Measurements from ENCODE around the gene TOP2A.

TOP2A gene

DNA sequence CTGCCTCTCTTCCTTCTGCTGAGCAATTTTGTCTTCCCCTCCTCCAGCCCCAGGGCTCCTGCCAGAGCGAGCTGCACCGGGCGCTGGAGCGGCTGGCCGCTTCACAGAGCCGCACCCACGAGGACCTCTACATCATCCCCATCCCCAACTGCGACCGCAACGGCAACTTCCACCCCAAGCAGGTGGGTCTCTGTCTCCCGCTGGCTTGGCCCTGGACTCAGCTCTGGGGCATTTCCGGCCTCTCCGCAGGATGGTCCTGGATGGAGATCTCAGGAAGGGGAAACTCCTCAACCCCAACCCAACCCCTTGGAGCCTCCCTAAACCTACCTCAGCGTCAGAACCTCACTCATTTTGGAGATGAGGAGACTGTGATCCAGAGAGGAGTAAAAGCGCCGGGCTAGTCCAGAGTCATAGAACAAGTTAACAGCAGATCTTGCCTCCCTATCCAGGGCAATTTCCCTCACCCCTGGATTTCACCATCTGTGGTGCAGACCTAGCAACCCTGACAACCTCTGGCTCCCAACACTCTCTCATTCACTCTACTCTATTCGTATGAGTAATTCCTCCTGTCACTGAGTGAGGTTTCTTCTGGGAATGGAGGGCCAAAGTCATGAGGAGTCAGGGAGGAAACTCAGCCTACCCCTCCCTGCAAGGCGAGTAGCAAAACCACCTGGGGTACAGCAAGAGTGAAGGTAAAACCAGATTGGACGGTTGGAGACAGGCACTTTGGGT, 36.4 kb upstream of the TOP2A start:
- DNase-seq (ENCODE audit: low read depth), result no peak

DNA sequence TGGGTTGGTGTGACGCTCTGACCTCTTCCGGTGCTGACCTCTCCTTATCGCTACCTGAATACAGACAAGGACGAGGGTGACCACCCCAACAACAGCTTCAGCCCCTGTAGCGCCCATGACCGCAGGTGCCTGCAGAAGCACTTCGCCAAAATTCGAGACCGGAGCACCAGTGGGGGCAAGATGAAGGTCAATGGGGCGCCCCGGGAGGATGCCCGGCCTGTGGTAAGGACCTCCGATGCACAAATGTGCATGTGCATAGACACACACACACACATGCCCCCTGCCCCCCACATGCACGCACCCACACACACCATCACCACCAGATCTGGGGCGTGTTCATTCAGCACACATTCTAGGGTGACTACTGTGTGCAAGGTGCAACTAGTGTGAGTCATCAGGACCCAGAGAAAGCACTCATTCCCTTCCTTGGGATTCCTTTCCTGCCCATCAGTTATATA, 35.3 kb upstream of the TOP2A start:
- DNase-seq (ENCODE audit: low read depth), result no peak

DNA sequence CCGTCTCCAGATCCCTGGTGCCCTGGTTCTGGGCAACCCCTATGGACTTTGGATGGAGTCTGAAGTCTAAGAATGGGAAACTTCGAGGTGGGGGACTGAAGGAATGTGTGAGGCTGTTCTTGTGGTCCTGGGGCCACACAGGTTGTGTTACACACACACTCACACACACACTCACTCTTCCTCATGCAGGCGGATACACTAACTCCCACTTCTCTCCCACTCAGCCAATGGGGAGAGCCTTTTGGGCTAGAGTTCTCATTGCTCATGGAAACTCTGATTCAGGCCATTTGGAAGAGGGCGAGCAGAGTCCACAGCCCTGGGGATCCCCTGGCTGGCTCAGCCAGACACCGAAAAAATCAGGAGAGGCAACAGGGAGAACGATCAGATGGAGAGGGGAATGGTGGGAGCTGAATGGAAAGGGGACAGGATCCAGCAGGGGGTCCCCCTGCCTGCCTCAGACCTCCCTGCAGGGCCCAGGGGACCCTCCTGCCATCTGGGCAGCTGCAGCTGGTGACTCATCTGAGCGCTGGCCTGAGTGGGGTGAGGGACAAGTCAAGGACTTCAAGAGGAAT, 34.6 kb upstream of the TOP2A start:
- DNase-seq (ENCODE audit: low read depth), result peak; percentile 95

DNA sequence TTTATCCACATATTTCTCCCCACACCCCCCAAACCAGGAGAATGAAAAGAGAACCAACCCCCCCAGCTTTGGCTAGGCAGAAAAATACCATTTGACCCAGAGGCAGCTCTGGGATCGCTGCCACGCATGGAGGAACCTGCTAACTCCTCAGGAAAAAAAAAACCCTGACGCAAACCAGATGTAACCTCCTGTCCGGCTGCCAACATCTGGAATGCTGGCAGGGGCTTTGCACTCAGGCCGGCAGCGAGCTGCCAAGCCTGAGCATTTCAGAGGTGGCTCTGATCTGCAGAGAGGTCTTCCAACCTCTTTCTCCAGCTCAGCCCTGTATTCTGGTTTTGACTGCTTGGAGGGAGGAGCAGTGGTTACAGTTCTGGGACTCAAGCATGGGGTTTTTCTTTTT, 33.7 kb upstream of the TOP2A start:
- peak; percentile 56 for DNase-seq (ENCODE audit: low read depth)

DNA sequence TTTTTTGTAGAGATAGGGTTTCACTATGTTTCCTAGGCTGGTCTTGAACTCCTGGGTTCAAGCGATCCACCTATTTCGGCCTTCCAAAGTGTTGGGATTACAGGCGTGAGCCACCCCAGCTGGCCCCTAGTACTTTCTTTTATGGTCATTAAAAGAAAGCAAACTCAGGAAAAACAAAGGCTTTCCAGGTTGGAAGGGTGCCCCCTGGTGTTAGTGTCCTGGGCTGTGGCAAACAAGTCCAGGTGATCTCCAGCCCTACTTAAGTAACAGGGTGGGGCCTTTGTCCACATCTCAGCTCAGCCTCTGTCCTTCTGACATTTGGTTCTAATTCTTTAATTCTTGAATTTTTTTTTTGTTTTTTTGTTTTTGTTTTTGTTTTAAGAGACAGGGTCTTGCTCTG, 32.5 kb upstream of the TOP2A start:
- no peak for DNase-seq (ENCODE audit: low read depth)

DNA sequence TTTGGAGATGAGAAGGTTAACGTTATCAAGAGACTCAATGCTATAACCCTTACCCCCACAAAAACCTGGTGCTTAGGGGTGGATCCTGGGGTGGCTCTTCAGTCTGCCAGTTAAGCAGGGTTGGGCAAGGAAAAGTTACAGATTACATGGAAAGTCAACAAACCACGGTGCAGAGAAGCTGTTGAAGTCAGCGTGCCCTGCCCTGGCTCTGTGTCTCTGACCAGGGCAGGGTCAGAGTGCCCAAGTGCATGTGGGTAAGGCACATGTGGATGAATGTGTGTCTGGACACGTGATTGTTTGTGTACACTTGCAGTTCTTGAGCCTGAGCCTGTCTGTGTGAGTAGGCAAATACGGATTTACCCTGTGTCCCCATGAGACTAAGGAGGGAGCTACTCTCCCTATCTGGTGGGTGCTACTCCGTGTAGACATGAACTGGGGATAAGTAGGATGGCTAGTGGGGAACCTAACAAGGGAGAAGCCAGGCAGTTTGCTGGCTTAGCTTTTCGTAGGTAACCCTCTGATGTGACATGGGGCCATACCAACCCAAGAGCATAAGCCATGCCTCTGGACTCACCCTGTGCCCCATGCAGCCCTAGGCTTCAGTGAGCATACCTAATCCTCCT, 31.1 kb upstream of the TOP2A start:
- no peak for DNase-seq (ENCODE audit: low read depth)

DNA sequence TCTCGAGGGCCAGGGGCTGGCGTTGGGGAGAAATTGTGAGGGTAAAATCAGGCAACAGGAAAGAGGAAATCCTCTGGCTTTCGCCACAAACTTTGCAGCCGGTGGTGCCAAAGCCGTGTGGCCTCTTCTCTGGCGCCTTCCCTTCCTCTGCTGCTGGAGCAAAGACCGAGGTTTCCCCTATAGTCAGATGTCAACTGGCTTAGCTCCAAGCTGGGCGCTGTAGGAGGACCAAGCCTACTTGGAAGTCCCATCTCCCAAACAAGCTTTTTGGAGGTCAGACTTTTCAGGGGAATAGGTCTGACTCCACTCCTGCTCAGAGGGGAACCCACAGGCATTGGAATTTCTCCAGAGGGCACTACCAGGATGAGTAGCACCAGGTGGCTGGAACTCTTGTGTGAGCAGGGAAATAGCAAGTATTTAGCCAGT, 30.5 kb upstream of the TOP2A start:
- DNase-seq (ENCODE audit: low read depth), result no peak

DNA sequence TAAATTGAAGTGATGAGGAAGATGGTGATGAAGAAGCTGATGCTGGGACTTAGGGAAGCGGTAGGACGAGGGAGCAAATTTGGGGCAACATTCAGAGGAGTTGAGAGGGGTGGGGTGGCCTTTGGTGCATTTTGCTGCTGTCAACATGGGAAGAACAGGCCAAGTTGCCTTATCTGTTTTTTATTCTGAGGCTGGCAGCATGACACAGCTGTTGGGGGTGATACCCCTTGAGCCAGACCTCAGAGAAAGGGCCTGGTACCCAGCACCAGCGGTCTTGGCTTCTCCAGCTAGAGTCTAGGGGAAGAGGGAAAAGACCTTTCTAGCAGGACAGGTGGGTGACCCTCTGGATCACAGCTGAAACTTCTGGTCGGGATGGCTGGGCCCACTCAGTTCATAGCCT, 30.1 kb upstream of the TOP2A start:
- DNase-seq (ENCODE audit: low read depth), result no peak

DNA sequence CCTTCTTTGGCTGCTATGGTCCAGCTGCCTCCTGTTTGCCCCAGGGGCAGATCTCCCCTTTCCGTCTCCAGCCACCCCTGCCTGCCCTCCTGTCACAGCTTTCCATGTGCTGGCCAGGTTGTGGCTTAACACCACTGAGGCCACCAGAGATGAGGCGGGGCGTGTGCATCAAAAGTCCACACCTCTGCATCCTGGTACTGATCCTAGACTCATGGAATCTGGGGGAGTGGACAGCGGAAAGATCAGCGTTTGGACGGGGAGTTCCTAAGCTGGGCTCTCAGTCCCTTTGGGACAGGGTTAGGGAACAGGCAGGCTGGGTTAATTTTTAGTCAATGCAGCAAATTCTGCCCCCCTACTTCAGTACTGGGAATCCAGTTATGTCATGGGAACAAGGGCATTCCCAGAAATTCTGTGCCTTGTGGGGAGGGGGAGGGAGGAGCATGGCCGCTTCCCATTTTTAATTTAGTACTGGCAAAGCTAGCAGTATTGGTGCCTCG, 29.5 kb upstream of the TOP2A start:
- DNase-seq (ENCODE audit: low read depth), result no peak

DNA sequence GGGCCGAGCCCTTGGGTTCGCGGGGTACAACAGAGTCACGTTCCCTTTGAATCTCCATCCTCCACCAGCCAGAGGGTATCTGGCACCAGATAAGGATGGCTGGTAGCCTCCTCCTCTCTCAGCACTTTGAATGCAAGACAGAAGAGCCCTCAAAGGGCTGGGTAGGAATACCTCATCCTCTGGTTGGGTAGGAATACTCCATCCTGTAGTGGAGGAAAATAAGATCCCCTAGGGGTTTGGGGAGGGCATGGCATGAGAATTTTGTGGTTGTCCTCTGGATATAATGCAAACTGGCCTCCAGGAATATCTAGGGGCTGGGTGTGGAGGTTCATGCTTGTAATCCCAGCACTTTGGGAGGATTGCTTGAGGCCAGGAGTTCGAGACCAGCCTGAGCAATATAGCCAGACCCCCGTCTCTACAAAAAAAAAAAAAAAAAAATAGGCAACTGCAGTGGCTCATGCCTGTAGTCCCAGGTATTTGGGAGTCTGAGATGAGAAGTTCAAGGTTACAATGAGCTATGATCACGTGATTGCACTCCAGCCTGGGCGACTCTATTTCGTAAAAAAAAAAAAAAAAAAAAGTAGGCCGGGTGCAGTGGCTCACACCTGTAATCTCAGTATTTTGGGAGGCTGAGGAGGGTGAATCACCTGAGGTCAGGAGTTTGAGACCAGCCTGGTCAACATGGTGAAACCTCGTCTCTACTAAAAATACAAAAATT, 28.2 kb upstream of the TOP2A start:
- peak; percentile 22 for DNase-seq (ENCODE audit: low read depth)

DNA sequence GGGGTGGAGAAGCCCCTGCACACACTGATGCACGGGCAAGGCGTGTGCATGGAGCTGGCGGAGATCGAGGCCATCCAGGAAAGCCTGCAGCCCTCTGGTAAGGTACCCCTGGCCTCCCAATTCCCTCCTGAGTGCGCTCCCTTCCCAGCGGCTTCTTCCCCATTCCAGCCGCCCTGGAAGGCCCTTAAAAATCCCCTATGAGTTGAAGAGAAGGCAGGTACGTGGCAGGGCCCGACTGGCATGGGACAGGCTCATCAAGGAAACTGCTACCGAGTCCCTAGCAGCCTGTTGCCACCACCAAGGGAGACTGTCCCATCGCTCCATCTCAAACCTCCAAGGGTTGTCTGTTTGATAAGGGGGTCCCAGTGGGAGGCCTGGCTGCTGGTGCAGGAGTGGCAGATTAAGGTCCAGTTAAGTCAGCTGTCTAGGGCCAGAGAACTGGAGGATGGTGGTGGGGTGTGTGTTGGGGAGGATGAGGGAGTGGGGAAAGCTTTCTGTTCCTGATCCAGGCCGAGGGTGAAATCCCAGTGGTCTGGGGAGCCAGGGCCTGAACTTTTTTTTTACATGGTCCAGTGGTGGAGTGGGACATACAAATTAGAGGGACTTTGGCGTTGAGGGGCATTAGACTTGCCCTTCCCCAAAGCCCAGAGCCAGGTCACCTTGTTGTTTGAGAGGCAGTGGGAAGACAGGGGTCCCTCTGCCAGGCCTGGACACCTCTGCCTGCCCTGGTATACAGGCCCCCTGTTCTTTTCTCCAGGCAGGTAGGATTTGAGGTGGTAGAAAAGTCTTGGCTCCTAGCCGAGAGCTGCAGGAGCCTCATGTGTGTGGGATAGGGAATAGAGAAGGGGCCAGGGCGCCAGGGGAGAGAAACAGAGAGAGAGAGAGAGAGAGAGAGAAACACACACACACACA, 26.5 kb upstream of the TOP2A start:
- peak; percentile 31 for DNase-seq (ENCODE audit: low read depth)

DNA sequence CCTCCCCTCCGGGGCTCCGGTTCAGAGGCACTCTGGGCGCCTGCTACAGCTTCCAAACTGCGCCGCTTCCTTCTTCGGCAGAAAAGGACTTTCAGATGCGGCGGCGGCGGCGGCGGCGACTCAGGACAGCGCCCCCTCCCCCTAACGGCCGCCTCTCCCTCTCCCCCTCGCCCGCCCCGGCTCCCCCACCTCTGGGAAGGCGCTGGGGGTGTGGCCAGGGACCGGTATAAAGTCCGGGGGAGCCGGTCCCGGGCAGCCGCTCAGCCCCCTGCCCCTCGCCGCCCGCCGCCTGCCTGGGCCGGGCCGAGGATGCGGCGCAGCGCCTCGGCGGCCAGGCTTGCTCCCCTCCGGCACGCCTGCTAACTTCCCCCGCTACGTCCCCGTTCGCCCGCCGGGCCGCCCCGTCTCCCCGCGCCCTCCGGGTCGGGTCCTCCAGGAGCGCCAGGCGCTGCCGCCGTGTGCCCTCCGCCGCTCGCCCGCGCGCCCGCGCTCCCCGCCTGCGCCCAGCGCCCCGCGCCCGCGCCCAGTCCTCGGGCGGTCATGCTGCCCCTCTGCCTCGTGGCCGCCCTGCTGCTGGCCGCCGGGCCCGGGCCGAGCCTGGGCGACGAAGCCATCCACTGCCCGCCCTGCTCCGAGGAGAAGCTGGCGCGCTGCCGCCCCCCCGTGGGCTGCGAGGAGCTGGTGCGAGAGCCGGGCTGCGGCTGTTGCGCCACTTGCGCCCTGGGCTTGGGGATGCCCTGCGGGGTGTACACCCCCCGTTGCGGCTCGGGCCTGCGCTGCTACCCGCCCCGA, 25.7 kb upstream of the TOP2A start, which contains the start of gene IGFBP4:
Gene IGFBP4, plus strand, starts transcription at position 255 of the 792 bp plus-strand sequence. Its CDS starts 286 bp downstream, at position 541.
- peak; percentile 83 for DNase-seq (ENCODE audit: low read depth)

DNA sequence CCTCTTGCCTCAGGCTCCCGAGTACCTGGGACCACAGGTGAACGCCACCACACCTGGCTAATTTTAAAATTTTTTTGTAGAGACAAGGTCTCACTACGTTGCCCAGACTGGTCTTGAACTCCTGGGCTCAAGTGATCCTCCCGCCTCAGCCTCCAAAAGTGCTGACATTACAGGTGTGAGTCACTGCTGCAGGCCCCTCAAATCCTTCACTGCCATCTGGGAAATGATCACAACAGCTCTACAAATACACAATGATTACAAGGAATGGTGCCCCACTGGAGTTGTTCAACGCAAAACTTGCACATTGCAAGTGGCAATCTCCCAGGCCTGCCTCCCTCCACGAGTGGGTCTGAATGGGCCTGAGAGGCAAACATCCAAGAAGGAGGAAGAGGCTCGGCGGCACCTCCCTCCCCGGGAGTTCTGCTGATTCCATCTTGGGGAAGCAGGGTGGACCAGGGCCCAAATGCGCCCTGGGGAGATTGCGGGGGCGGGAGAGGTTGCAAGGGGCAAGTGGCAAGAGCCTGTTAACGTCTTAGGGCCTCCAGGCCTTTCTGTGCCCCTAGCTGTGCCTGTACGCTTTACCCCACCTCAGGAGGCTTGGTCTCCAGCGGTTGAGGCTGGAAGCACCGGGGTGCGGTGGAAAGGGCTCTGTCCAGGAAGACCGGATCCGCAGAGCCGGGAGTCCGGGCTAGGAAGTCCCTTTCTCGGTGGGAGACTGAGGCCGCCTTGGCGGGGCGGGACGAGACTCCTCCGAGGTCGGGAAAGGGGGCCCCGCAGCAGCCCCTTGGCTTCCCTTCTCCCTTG, 24.9 kb upstream of the TOP2A start:
- peak; percentile 50 for DNase-seq (ENCODE audit: low read depth)

DNA sequence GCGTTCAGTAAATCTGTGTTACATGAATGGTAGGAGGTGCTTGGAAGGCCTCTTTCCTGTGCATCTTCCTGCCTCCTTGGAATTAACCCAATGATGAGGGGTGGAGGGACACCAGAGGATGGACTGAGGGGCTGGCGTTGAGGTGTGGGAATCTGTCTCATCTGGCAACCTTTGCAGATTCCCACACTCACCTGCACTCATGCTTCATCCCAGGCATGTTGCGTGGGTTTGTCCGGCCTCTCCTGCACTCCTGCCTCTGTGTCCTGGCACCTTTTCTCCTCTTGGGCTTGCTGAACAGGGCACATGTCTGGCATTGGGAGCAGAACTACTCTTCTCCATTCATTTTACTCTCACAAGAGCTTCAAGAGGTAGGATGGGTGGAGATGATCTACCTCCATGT, 22.5 kb upstream of the TOP2A start:
- no peak for DNase-seq (ENCODE audit: low read depth)

DNA sequence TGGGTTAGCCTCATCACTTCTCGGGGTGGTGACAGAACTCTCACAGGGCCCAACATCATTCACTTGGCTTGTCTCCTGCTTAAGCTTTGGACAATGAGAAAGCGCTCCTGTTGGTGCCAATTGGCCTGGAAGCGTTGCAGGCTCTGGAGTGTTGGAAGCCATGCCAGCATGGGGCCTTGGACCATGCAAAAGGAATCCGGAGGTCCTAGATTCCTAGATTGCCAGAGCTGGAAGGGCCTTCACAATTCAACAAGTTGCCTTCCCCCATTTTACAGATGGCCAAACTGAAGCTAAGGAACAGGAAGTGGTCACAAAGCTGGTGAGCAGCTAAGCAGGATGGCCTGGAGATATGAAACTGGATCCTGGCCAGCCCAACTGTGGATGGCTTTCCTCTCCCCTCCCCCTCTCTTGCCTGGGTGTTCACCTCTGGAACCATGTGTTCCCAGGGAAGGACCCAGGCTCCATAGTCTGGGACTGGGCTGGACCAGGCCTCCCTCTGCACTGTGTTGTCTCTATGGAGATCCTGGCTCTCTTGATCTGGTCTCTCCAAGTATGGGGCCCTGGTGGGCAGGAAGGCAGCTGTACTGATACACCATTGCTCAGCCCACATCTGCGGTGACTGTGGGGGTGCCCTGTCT, 19.5 kb upstream of the TOP2A start:
- no peak for DNase-seq (ENCODE audit: low read depth)

DNA sequence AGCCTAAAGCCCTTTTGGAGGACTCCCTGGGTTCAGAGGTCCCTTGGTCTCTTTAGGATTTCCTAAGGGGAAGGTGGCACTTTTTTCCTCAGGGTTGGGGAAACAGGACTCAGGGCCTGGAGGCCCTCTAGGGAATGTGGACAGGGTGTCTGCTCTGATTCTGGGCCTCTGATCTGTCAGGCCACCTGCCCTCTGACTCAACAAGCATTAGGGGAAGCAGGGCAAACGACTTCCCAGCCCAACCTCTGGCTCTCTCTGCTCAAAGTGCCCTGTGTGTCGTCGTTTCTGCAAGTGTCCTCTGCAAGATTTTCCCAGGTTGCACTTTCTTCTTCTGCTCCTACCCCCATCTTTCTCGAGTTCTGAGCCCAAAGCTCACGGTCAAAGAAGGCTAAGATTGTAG, 18.9 kb upstream of the TOP2A start:
- no peak for DNase-seq (ENCODE audit: low read depth)

DNA sequence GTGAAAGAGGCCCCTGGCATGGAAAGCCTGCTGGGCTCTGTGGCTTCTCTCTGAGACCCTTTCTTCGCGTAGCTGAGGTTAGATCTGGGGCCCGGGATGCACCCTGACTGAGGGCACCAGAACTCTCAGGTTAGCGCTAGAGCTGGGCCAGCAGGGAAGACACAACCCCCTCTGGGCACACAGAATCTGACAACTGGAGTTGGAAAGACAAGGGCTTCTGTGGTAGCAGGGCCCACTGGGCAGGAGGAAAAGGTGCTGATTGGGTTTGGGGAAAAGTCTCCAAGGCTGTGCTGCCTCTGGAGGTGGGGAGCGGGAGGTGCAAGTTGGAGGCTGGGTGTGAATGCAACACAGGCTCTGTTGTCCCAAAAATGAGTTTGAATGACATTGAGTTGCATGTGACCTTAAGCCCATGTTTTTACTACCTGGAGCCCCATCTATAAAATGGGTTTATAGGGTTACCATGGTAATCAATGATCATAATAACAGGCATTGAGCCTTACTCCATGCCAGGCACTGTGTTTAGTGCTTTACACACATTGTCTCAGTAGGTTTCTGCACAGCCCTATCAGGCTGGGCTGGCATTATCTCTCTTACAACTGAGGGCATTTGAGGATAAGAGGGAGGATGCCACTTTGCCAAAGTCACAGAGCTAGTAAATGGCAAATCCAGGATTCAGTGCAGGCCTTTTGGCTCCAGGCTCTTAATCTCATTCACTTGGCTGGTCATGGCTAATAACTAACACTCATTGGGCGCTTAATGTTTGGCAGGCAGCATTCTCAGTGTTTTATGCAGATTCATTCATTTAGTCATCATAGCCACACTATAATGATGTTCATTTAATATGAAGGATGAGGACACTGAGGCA, 16.1 kb upstream of the TOP2A start:
- DNase-seq (ENCODE audit: low read depth), result no peak

DNA sequence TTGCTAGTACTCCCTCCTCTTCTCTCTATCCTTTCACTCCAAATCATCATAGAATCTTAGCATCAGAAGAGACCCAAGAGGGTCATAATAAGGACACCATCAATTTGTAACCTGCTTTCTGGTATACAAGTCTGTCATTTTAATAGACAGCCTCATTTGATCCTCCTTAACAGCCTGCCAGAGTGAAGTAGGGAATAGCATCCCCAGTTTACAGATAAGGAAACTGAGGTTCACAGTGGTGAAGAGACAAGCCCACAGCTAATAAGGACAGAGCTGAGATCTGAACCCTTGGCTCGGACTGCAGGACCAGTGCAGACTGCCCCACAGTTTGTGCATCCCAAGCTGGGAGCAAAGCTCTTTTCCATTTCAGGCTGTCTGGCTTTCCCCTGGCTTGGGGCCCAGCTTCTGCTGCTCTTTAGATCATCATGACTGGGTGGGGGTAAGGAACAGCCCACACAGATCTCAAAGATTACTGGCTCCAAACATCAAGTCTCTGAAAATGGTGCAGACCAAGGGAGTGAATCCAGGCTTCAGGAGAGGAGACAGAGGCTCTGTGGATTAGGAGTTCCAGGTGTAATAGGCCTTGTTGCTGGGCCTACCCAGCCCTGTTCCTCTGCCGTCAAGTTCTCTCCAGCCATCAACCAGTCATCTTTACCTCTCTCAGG, 15.3 kb upstream of the TOP2A start:
- peak; percentile 73 for DNase-seq (ENCODE audit: low read depth)

Data from iris pigment epithelial cell (primary cell).